ENCODE results near the gene KCNJ15.
"Not testable (repeated sequence)": the region's sequence is repeated elsewhere in the genome, so short reads cannot be mapped to it uniquely, and the experiment has no call there.

KCNJ15 gene

DNA sequence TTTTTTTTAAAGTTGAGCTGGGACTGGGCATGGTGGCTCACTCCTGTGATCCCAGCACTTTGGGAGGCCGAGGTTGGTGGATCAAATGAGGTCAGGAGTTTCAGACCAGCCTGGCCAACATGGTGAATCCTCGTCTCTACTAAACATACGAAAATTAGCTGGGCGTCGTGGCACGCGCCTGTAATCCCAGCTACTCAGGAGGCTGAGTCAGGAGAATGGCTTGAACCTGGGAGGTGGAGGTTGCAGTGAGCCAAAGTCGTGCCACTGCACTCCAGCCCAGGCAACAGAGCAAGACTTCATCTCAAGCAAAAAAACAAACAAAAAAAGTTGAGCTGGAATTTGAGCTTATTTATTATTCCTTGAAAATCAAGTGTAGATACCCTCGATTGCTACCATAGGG, 21.5 kb upstream of the KCNJ15 start:
- H3K27me3 Mint-ChIP-seq; H3K36me3 Mint-ChIP-seq (ENCODE audit: low read depth); intact Hi-C loops (cut with micrococcal nuclease); H3K9me3 Mint-ChIP-seq; H3K4me3 Mint-ChIP-seq; H3K27ac Mint-ChIP-seq: not testable (repeated sequence)
- H3K4me1 Mint-ChIP-seq (ENCODE audit: low read depth): peaks cover 13% of the 10 kb centered on the region

DNA sequence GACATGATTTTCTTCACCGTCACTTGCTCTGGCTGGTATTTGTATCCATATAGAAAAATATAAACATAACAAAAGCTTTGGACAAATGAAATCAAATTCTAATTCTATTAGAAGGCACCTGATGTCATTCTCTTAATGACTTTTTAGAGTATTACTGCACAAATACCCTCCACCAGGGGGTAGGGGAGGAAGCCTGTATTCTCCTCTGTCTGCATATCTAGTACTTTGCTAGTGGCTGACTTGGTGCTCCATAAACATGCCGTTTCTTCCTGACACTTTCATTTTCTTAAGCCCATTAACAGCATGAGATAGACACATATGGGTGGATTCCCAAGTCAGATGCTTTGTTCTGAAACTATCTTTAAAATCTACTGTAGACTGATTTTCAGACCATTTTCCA, 20.6 kb upstream of the KCNJ15 start:
- Mint-ChIP-seq H3K36me3 (ENCODE audit: low read depth) (no peaks in the 10 kb centered on the region), H3K27ac (no peak overlapping the region), H3K4me3 (no peak overlapping the region), H3K4me1 (ENCODE audit: low read depth) (peaks cover 13% of the 10 kb centered on the region), H3K9me3 (no peaks in the 10 kb centered on the region), H3K27me3 (no peaks in the 10 kb centered on the region)
- intact Hi-C loops (cut with micrococcal nuclease): no loop called here

DNA sequence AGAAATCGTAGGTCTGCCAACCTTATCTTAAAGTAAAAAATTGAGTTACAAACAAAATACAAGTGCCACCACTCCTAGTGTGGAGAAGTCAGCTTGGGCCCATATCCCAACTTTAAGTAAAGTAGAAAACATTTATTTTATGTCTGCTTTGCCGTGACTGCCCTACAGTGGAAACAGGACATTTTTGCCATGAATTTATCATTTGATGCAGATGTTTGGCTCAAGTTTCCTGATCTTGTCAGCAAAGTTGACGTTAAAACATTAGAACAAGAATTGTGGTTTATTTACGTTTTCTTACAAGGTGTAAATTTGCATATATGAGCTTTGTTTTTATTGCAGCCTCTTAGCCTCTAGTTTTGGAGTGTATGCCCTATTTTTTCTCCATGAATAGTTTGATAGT, 17.1 kb upstream of the KCNJ15 start:
- no peaks in the 10 kb centered on the region for H3K9me3 Mint-ChIP-seq
- intact Hi-C loops (cut with micrococcal nuclease): no loop called here
- no peaks in the 10 kb centered on the region for H3K27me3 Mint-ChIP-seq
- peaks cover 29% of the 10 kb centered on the region for H3K4me1 Mint-ChIP-seq (ENCODE audit: low read depth)
- no peak overlapping the region for H3K27ac Mint-ChIP-seq
- no peak overlapping the region for H3K4me3 Mint-ChIP-seq
- no peaks in the 10 kb centered on the region for H3K36me3 Mint-ChIP-seq (ENCODE audit: low read depth)

DNA sequence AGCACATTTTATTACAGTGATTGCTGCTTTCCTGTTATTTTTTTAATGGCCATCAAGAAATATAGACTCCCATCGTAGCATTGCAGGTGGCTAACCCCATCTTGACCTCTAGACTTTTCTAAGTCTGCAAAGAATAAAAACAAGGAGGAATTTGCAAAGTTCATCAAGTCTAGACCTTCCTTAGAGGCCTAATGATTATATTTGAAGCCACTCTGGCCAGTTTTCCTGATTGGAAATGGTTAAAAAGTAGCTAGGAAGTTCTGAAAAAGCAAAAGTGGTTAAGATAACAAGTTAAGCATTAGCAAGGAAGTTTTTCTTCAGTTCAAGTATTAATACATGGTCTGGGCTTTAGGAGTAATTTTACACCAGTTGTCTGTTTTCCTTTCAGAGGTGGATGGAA, 16.7 kb upstream of the KCNJ15 start:
- Mint-ChIP-seq H3K27ac (no peak overlapping the region), H3K27me3 (no peaks in the 10 kb centered on the region), H3K4me3 (no peak overlapping the region), H3K36me3 (ENCODE audit: low read depth) (no peaks in the 10 kb centered on the region), H3K9me3 (no peaks in the 10 kb centered on the region), H3K4me1 (ENCODE audit: low read depth) (peaks cover 34% of the 10 kb centered on the region)
- intact Hi-C loops (cut with micrococcal nuclease): no loop called here

- peaks cover 43% of the 10 kb centered on the region for H3K4me1 Mint-ChIP-seq (ENCODE audit: low read depth)
These were observed 15.6 kb upstream of the KCNJ15 start for GRCh38 chr21:38241029-38241740.

GRCh38 chr21:38242061-38242460, 14.7 kb upstream of the KCNJ15 start:
- Mint-ChIP-seq H3K4me1 (ENCODE audit: low read depth) (peaks cover 48% of the 10 kb centered on the region), H3K27ac (peak overlapping the region; percentile 5), H3K9me3 (peaks cover 7% of the 10 kb centered on the region), H3K27me3 (no peaks in the 10 kb centered on the region), H3K36me3 (ENCODE audit: low read depth) (no peaks in the 10 kb centered on the region), H3K4me3 (no peak overlapping the region)
- intact Hi-C loops (cut with micrococcal nuclease): no loop called here

More at GRCh38 chr21:38241029-38241740, 15.6 kb upstream of the KCNJ15 start:
- Mint-ChIP-seq H3K36me3 (ENCODE audit: low read depth) (no peaks in the 10 kb centered on the region), H3K9me3 (no peaks in the 10 kb centered on the region), H3K27me3 (no peaks in the 10 kb centered on the region), H3K4me3 (no peak overlapping the region), H3K27ac (no peak overlapping the region)
- intact Hi-C loops (cut with micrococcal nuclease): no loop called here

GRCh38 chr21:38243732-38244406, 12.9 kb upstream of the KCNJ15 start:
- intact Hi-C loops (cut with micrococcal nuclease): no loop called here
- Mint-ChIP-seq H3K4me1 (ENCODE audit: low read depth) (peaks cover 45% of the 10 kb centered on the region), H3K4me3 (no peak overlapping the region), H3K36me3 (ENCODE audit: low read depth) (no peaks in the 10 kb centered on the region), H3K27me3 (peaks cover 1% of the 10 kb centered on the region), H3K27ac (no peak overlapping the region), H3K9me3 (peaks cover 13% of the 10 kb centered on the region)

- intact Hi-C loops (cut with micrococcal nuclease): no loop called here
- Mint-ChIP-seq H3K36me3 (ENCODE audit: low read depth) (no peaks in the 10 kb centered on the region), H3K9me3 (peaks cover 13% of the 10 kb centered on the region), H3K27me3 (peaks cover 1% of the 10 kb centered on the region), H3K4me3 (no peak overlapping the region), H3K4me1 (ENCODE audit: low read depth) (peaks cover 45% of the 10 kb centered on the region), H3K27ac (no peak overlapping the region)
These were observed 12.4 kb upstream of the KCNJ15 start for GRCh38 chr21:38244407-38244787.

- intact Hi-C loops (cut with micrococcal nuclease): no loop called here
- Mint-ChIP-seq H3K4me3 (no peak overlapping the region), H3K27me3 (peaks cover 1% of the 10 kb centered on the region), H3K27ac (no peak overlapping the region), H3K4me1 (ENCODE audit: low read depth) (peaks cover 45% of the 10 kb centered on the region), H3K9me3 (peaks cover 13% of the 10 kb centered on the region), H3K36me3 (ENCODE audit: low read depth) (no peaks in the 10 kb centered on the region)
These were observed 11.6 kb upstream of the KCNJ15 start for GRCh38 chr21:38244885-38245869.

GRCh38 chr21:38246511-38246910, 10.3 kb upstream of the KCNJ15 start:
- Mint-ChIP-seq H3K27ac (no peak overlapping the region), H3K27me3 (peaks cover 1% of the 10 kb centered on the region), H3K4me3 (no peak overlapping the region), H3K4me1 (ENCODE audit: low read depth) (peaks cover 45% of the 10 kb centered on the region), H3K9me3 (peaks cover 13% of the 10 kb centered on the region), H3K36me3 (ENCODE audit: low read depth) (no peaks in the 10 kb centered on the region)
- intact Hi-C loops (cut with micrococcal nuclease): no loop called here

- H3K27ac Mint-ChIP-seq; H3K4me3 Mint-ChIP-seq; H3K27me3 Mint-ChIP-seq; intact Hi-C loops (cut with micrococcal nuclease); H3K36me3 Mint-ChIP-seq (ENCODE audit: low read depth): not testable (repeated sequence)
- Mint-ChIP-seq H3K9me3 (peaks cover 13% of the 10 kb centered on the region), H3K4me1 (ENCODE audit: low read depth) (peaks cover 41% of the 10 kb centered on the region)
These were observed 9.7 kb upstream of the KCNJ15 start for GRCh38 chr21:38247054-38247453.

DNA sequence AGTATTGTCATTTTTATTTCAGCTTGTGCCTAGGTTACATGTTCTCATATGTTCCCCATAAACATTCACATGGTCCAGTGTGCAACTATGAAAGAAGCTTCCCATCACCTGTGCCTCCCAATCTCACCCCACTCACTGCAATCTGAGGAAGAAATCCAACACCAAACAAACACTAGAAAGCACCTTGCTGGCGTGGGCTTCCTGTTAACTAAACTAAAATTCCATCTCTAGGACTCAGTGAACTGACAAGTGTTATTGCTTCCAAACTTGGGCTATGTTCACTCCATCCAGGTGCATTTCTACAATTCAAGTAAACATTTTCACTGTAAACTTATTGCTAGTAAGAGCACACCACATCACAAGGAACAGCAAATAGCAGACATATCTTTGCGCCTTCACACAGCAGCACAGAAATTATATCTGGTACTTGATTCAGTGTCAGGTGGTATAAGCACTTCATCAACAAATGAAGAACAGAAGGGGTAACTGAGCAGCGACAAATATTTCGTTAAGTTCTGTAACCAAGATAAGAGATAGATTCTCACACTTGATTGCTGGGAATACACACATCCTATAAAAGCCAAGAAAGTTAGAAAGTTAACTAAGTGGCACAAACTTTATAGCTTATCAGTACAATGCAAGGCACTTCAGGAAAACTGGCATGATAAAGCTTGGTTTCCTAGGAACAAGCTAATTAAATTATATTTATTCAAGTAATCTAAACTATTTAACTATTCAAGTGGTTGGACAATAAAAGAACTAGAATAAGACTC, 8.9 kb upstream of the KCNJ15 start:
- Mint-ChIP-seq H3K4me3 (no peak overlapping the region), H3K27me3 (peaks cover 3% of the 10 kb centered on the region), H3K9me3 (peaks cover 13% of the 10 kb centered on the region), H3K27ac (no peak overlapping the region), H3K36me3 (ENCODE audit: low read depth) (no peaks in the 10 kb centered on the region), H3K4me1 (ENCODE audit: low read depth) (peaks cover 34% of the 10 kb centered on the region)
- intact Hi-C loops (cut with micrococcal nuclease): no loop called here

DNA sequence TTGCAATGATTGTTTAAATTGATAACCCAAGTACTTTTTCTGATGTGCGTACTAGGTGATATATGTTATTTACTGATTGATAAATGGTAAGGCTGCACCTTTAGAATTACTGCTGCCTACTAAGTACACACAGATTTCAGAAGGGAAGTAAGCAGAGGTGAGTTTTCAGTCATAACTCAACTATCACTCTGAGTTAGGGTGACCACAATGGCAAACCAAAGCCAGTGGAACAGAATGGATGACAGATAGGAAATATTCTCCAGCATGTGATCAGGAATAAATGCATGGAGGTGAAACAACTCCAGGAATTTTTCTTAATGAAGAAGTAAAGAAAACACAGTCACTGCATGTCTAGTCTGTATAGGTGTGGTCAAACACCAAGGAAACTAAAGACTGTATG, 7.5 kb upstream of the KCNJ15 start:
- intact Hi-C loops (cut with micrococcal nuclease): no loop called here
- H3K4me1 Mint-ChIP-seq (ENCODE audit: low read depth): peaks cover 33% of the 10 kb centered on the region
- H3K36me3 Mint-ChIP-seq (ENCODE audit: low read depth): no peaks in the 10 kb centered on the region
- H3K27me3 Mint-ChIP-seq: peaks cover 3% of the 10 kb centered on the region
- H3K9me3 Mint-ChIP-seq: peaks cover 13% of the 10 kb centered on the region
- H3K4me3 Mint-ChIP-seq: no peak overlapping the region
- H3K27ac Mint-ChIP-seq: no peak overlapping the region

Data from dendritic cell treated with granulocyte-macrophage colony-stimulating factor and Interleukin-4, amounts not matched to agents 40 ng/mL and 50 ng/mL, for 4 days (primary cell).